ENCODE results near the gene EYS.
"Not testable (repeated sequence)": the region's sequence is repeated elsewhere in the genome, so short reads cannot be mapped to it uniquely, and the experiment has no call there.

EYS gene

GRCh38 chr6:63910863-63911551, 1796.0 kb downstream of the EYS start:
- no peak overlapping the region for H3K4me3 ChIP-seq (ENCODE audit: low read depth, low read length)
- no peak for DNase-seq (ENCODE audit: low read depth)
- TF ChIP-seq, protein P1, sequence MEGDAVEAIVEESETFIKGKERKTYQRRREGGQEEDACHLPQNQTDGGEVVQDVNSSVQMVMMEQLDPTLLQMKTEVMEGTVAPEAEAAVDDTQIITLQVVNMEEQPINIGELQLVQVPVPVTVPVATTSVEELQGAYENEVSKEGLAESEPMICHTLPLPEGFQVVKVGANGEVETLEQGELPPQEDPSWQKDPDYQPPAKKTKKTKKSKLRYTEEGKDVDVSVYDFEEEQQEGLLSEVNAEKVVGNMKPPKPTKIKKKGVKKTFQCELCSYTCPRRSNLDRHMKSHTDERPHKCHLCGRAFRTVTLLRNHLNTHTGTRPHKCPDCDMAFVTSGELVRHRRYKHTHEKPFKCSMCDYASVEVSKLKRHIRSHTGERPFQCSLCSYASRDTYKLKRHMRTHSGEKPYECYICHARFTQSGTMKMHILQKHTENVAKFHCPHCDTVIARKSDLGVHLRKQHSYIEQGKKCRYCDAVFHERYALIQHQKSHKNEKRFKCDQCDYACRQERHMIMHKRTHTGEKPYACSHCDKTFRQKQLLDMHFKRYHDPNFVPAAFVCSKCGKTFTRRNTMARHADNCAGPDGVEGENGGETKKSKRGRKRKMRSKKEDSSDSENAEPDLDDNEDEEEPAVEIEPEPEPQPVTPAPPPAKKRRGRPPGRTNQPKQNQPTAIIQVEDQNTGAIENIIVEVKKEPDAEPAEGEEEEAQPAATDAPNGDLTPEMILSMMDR (IDR thresholded peaks at IDR 0.05; ENCODE audit: control insufficient read depth, extremely low read depth, insufficient read depth) = no peak

- no peak overlapping the region for H3K4me3 ChIP-seq (ENCODE audit: low read depth, low read length)
- TF ChIP-seq, protein P1 (IDR thresholded peaks at IDR 0.05; ENCODE audit: control insufficient read depth, extremely low read depth, insufficient read depth) = no peak
- DNase-seq (ENCODE audit: low read depth) = no peak
These were observed 1802.3 kb downstream of the EYS start for GRCh38 chr6:63904650-63905248.

DNA sequence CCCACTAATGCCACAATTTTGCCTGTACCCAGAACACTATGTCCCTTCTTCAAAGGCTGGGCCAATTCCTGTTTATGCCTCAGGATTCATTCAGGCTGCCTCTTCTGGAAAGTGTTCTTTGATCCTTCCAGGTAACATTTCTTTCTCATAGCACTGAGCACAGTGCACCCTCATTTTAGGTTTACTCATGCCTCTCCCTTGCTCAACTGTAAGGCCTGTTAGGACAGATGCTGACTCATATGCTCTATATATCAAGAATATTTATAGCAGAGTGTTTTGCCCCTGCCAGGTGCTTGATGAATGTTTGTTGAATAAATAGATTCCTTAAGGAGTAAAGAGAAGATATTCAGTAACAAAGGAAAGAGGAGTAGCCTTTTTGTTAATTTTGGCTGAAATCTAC, 1807.5 kb downstream of the EYS start:
- TF ChIP-seq, protein P1 (IDR thresholded peaks at IDR 0.05; ENCODE audit: control insufficient read depth, extremely low read depth, insufficient read depth) = no peak
- no peak overlapping the region for H3K4me3 ChIP-seq (ENCODE audit: low read depth, low read length)
- no peak for DNase-seq (ENCODE audit: low read depth)

GRCh38 chr6:63897952-63898351, 1809.1 kb downstream of the EYS start:
- TF ChIP-seq, protein P1 (IDR thresholded peaks at IDR 0.05; ENCODE audit: control insufficient read depth, extremely low read depth, insufficient read depth) = no peak
- no peak for DNase-seq (ENCODE audit: low read depth)
- H3K4me3 ChIP-seq (ENCODE audit: low read depth, low read length) = no peak overlapping the region

DNA sequence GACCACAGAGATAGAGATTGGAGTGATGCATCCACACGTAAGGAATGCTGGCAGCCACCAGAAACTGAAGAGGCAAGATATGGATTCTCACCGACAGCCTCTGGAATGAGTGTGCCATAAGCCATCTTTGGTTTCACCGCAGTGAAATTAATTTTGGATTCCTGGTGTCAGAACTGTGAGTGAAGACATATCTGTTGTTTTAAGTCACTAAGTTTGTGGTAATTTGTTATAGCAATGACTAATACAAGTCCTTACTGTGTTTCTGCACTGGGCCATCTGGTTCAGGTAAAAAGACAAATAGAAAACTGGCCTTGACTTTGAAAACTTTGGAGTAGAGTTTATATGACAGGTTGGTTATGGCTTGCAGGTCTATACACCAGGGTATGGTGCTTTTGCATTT, 1809.6 kb downstream of the EYS start:
- H3K4me3 ChIP-seq (ENCODE audit: low read depth, low read length) = no peak overlapping the region
- DNase-seq (ENCODE audit: low read depth) = no peak
- TF ChIP-seq, protein P1 (IDR thresholded peaks at IDR 0.05; ENCODE audit: control insufficient read depth, extremely low read depth, insufficient read depth) = no peak

- TF ChIP-seq, protein P1 (IDR thresholded peaks at IDR 0.05; ENCODE audit: control insufficient read depth, extremely low read depth, insufficient read depth) = no peak
These were observed 1818.6 kb downstream of the EYS start for GRCh38 chr6:63888416-63888815.

DNA sequence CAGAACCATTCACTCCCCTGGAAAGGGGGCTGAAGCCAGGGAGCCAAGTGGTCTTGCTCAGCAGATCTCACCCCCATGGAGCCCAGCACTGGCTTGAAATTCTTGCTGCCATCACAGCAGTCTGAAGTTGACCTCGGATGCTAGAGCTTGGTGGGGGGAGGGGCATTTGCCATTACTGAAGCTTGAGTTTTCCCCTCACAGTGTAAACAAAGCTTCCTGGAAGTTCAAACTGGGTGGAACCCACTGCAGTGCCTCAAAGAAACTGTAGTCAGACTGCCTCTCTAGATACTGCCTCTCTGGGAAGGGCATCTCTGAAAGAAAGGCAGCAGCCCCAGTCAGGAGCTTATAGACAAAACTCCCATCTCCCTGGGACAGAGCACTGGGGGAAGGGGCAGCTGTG, 1819.2 kb downstream of the EYS start:
- not testable (repeated sequence) for H3K4me3 ChIP-seq (ENCODE audit: low read depth, low read length); DNase-seq (ENCODE audit: low read depth)

More at GRCh38 chr6:63888416-63888815, 1818.6 kb downstream of the EYS start:
- no peak overlapping the region for H3K4me3 ChIP-seq (ENCODE audit: low read depth, low read length)
- DNase-seq (ENCODE audit: low read depth) = no peak

All from LNCaP clone FGC (cell line).